Psoas muscle (tissue), 8 donors: ENCODE data around the gene CFAP100. TPM values are rescaled to one million over a fixed set of nuclear protein-coding genes. Genes with fewer than 3 reads are reported as not detected.
A peak's percentile ranks its signal among the peaks of the same experiment; 100 is the strongest.

Source experiments
- ATAC-seq, 4 donors: fragments of 200-7000 bp; cut with Tn5 transposase; one replicate each; pipeline ENCODE4 v1.9.1; 2020; ENCODE audit warnings: moderate library complexity in 3 of 4, mild to moderate bottlenecking in 2 of 4
- DNase-seq, 2 donors: peaks; one replicate each; pipeline ENCODE4 v3.0.0-alpha.2; 2020
- H3K27ac ChIP-seq: fragments of 200-600 bp; one replicate; pipeline ENCODE4 v1.8.0; 2022
- H3K27me3 ChIP-seq, 3 donors: fragments of 200-600 bp in 1 of 3; one replicate each; pipeline versions ENCODE4 v1.6.1 to v1.8.0; 2013 to 2022; ENCODE audit warnings: low read length in 2 of 3, mild to moderate bottlenecking in 2 of 3, moderate library complexity in 1 of 3; ENCODE audit not compliant: insufficient read depth in 3 of 3
- H3K36me3 ChIP-seq, 2 donors: fragments of 200-600 bp in 1 of 2; one replicate each; pipeline versions ENCODE4 v1.6.1 to v1.8.0; 2013 to 2022; ENCODE audit warnings: low read depth in 1 of 2, mild to moderate bottlenecking in 1 of 2, moderate library complexity in 1 of 2; ENCODE audit not compliant: insufficient read depth in 1 of 2
- H3K4me1 ChIP-seq: fragments of 200-600 bp; one replicate; pipeline ENCODE4 v1.8.0; 2022
- H3K4me3 ChIP-seq: fragments of 200-600 bp; one replicate; pipeline ENCODE4 v1.8.0; 2022; ENCODE audit warnings: mild to moderate bottlenecking
- H3K9me3 ChIP-seq: fragments of 200-600 bp; one replicate; pipeline ENCODE4 v1.8.0; 2022
- CTCF ChIP-seq: fragments of 200-600 bp; IDR thresholded peaks from one replicate; pipeline ENCODE4 v1.8.0; 2022; ENCODE audit warnings: antibody characterized with exemption
- WGBS, 3 donors: extraction: QIAGEN DNeasy Blood & Tissue Kit; methylation state at CpG; one replicate each; pipeline versions ENCODE4 v1.1.6 to v1.1.7; 2013; 5-methylcytosine and 5-hydroxymethylcytosine counted together
- intact Hi-C, 2 donors: fragments of 100-400 bp; cut with DNase I; formaldehyde crosslinking; loops; one replicate each; pipeline versions ENCODE4 v1.11.0 to v1.14.2; 2022
- polyA plus RNA-seq, 3 donors: library from polyadenylated mRNA; stranded (reverse); fragments of 200-250 nt; gene quantifications; one replicate each; pipeline ENCODE4 v1.2.3, GENCODE V29; 2013
- total RNA-seq, 4 donors: library from RNA; stranded (reverse); fragmentation: NEBNext Ultra II Directional in 2 of 4; extraction: Animal tissue kit (Norgen Biotek cat#: 25700) in 2 of 4; gene quantifications; one replicate each; pipeline versions ENCODE4 v1.2.1 to v1.2.4, GENCODE V29; 2021 to 2023
- donor health status: healthy with polysubstance abuse.
- donor health status: DM: no; HTN: no; CAD: no; lungs with moderate emphysema.
- donor health status: Bipolar disorder and iron deficiency.
- donor health status: healthy.
- donor health status: DM: yes; HTN: yes; CAD: no.
- donor health status: DM: no; HTN: no; CAD: no.
- donor health status: DM: no; HTN: no; CAD: no.
- donor health status: DM: yes; HTN: yes; CAD: no.

CFAP100 gene
- total and polyA plus RNA-seq, 7 donors = not detected

- 69 to 96% (median 86%) methylated on average over 4 of the region's 4 CpGs for WGBS, 3 donors
- peak in 1 of 2 donors; percentile 48 for DNase-seq
- no peak for ATAC-seq
- H3K4me1 ChIP-seq = peaks cover 44% of the 10 kb centered on the region
- no peak overlapping the region for H3K4me3 ChIP-seq
- peaks cover 4 to 91% of the 10 kb centered on the region in 2 donors for H3K36me3 ChIP-seq
- H3K27ac ChIP-seq = no peak overlapping the region
- intact Hi-C loops = no loop called here
- TF ChIP-seq CTCF = no peak
- no peaks in the 10 kb centered on the region for H3K9me3 ChIP-seq
- no peaks in the 10 kb centered on the region for H3K27me3 ChIP-seq
Measured at GRCh38 chr3:126456211-126456610, 61.5 kb downstream of the CFAP100 start.

- intact Hi-C loops = no loop called here
- 81 to 90% (median 87%) methylated on average over 12 of the region's 12 CpGs for WGBS, 3 donors
- no peak overlapping the region for H3K27ac ChIP-seq
- peaks cover 48% of the 10 kb centered on the region for H3K4me1 ChIP-seq
- no peak for ATAC-seq
- no peaks in the 10 kb centered on the region for H3K27me3 ChIP-seq
- peaks cover 7 to 91% of the 10 kb centered on the region in 2 donors for H3K36me3 ChIP-seq
- no peak overlapping the region for H3K4me3 ChIP-seq
- H3K9me3 ChIP-seq = no peaks in the 10 kb centered on the region
- no peak for TF ChIP-seq CTCF
- DNase-seq = peak in 1 of 2 donors; percentile 38
Measured at GRCh38 chr3:126456766-126457388, 62.2 kb downstream of the CFAP100 start.

GRCh38 chr3:126459111-126459762, 64.5 kb downstream of the CFAP100 start:
- WGBS, 3 donors = 44 to 62% (median 56%) methylated on average over 7 of the region's 7 CpGs
- no peak for ATAC-seq

GRCh38 chr3:126459763-126460127, 65.0 kb downstream of the CFAP100 start:
- intact Hi-C loops = no loop called here
- Histone ChIP-seq H3K4me1 (peaks cover 66% of the 10 kb centered on the region), H3K4me3 (no peak overlapping the region), H3K27ac (peak overlapping the region; percentile 96), H3K27me3 (no peaks in the 10 kb centered on the region), H3K9me3 (no peaks in the 10 kb centered on the region), H3K36me3 (peaks cover 7 to 92% of the 10 kb centered on the region in 2 donors)
- 61 to 85% (median 74%) methylated on average over 9 of the region's 9 CpGs for WGBS, 3 donors
- ATAC-seq (no peak), DNase-seq (no peak)
- no peak for TF ChIP-seq CTCF

More at GRCh38 chr3:126459111-126459762, 64.5 kb downstream of the CFAP100 start:
- Histone ChIP-seq H3K4me3 (no peak overlapping the region), H3K27ac (peak overlapping the region; percentile 96), H3K36me3 (peaks cover 8 to 92% of the 10 kb centered on the region in 2 donors), H3K27me3 (no peaks in the 10 kb centered on the region), H3K4me1 (peaks cover 66% of the 10 kb centered on the region), H3K9me3 (no peaks in the 10 kb centered on the region)
- no peak for TF ChIP-seq CTCF
- DNase-seq = peak in 1 of 2 donors; percentile 10
- intact Hi-C loops = no loop called here
